H9 (cell line): ENCODE measurements around the gene ATP2C1. TPM values are rescaled to one million over a fixed set of nuclear protein-coding genes. Genes with fewer than 3 reads are reported as not detected.

Source experiments
- DNase-seq: peaks from one replicate; pipeline ENCODE4 v3.0.0-alpha.2; 2017
- H2AFZ ChIP-seq: one replicate; pipeline ENCODE4 v1.6.1; 2013; ENCODE audit warnings: mild to moderate bottlenecking, low read length, control low read depth, moderate library complexity
- H2AK5ac ChIP-seq: 2 replicates; pipeline ENCODE4 v1.6.1; 2013; ENCODE audit warnings: low read length, control low read depth, mixed read lengths; ENCODE audit not compliant: insufficient read length
- H2BK120ac ChIP-seq: one replicate; pipeline ENCODE4 v1.6.1; 2013; ENCODE audit warnings: low read depth, mild to moderate bottlenecking, low read length, control low read depth, inconsistent platforms; ENCODE audit not compliant: poor library complexity, severe bottlenecking
- H2BK12ac ChIP-seq: 2 replicates; pipeline ENCODE4 v1.6.1; 2013; ENCODE audit warnings: low read length, control low read depth, mixed read lengths, low read depth; ENCODE audit not compliant: insufficient read length
- H2BK15ac ChIP-seq: 2 replicates; pipeline ENCODE4 v1.6.1; 2013; ENCODE audit warnings: low read depth, low read length, control low read depth
- H2BK20ac ChIP-seq: one replicate; pipeline ENCODE4 v1.6.1; 2013; ENCODE audit warnings: low read depth, mild to moderate bottlenecking, low read length, control low read depth, inconsistent platforms; ENCODE audit not compliant: poor library complexity, severe bottlenecking
- H2BK5ac ChIP-seq: 2 replicates; pipeline ENCODE4 v1.6.1; 2013; ENCODE audit warnings: low read length, control low read depth, mixed read lengths; ENCODE audit not compliant: insufficient read length
- H3K14ac ChIP-seq: 2 replicates; pipeline ENCODE4 v1.6.1; 2013; ENCODE audit warnings: low read length, control low read depth; ENCODE audit not compliant: insufficient read depth
- H3K18ac ChIP-seq: 2 replicates; pipeline ENCODE4 v1.6.1; 2013; ENCODE audit warnings: low read depth, mild to moderate bottlenecking, mixed read lengths, low read length, control low read depth; ENCODE audit not compliant: insufficient read length
- H3K23ac ChIP-seq: 2 replicates; pipeline ENCODE4 v1.6.1; 2013; ENCODE audit warnings: low read length, control low read depth, mixed read lengths, low read depth; ENCODE audit not compliant: insufficient read length
- H3K23me2 ChIP-seq: 2 replicates; pipeline ENCODE4 v1.6.1; 2013; ENCODE audit warnings: low read depth, mild to moderate bottlenecking, mixed read lengths, low read length, control low read depth; ENCODE audit not compliant: insufficient read length, poor library complexity, severe bottlenecking
- H3K27ac ChIP-seq: 2 replicates; pipeline ENCODE4 v1.5.1; 2013; ENCODE audit warnings: low read length, control low read depth, mixed read lengths, low read depth; ENCODE audit not compliant: insufficient read length
- H3K27me3 ChIP-seq: 2 replicates; pipeline ENCODE4 v1.6.1; 2013; ENCODE audit warnings: low read length, control low read depth, inconsistent platforms; ENCODE audit not compliant: insufficient read depth
- H3K4ac ChIP-seq: 2 replicates; pipeline ENCODE4 v1.6.1; 2013; ENCODE audit warnings: low read depth, mild to moderate bottlenecking, control low read depth, inconsistent platforms, low read length, moderate library complexity
- H3K4me1 ChIP-seq: 2 replicates; pipeline ENCODE4 v1.6.1; 2013; ENCODE audit warnings: low read length, control low read depth, inconsistent platforms; ENCODE audit not compliant: insufficient read depth
- H3K4me2 ChIP-seq: 2 replicates; pipeline ENCODE4 v1.6.1; 2013; ENCODE audit warnings: low read length, control low read depth, mixed read lengths; ENCODE audit not compliant: insufficient read length, insufficient read depth
- H3K56ac ChIP-seq: 2 replicates; pipeline ENCODE4 v1.6.1; 2013; ENCODE audit warnings: low read depth, mild to moderate bottlenecking, mixed read lengths, low read length, control low read depth; ENCODE audit not compliant: insufficient read length
- H3K79me1 ChIP-seq: 2 replicates; pipeline ENCODE4 v1.6.1; 2013; ENCODE audit warnings: low read depth, mild to moderate bottlenecking, moderate library complexity, low read length, control low read depth, inconsistent platforms; ENCODE audit not compliant: insufficient read depth, poor library complexity, severe bottlenecking
- H3K79me2 ChIP-seq: 2 replicates; pipeline ENCODE4 v1.6.1; 2013; ENCODE audit warnings: low read length, control low read depth, inconsistent platforms; ENCODE audit not compliant: insufficient read depth
- H3K9ac ChIP-seq: 2 replicates; pipeline ENCODE4 v1.6.1; 2013; ENCODE audit warnings: low read length, control low read depth, mixed read lengths; ENCODE audit not compliant: insufficient read length; ENCODE audit errors: extremely low read depth
- H3K9me3 ChIP-seq: one replicate; pipeline ENCODE4 v1.6.1; 2013; ENCODE audit warnings: low read depth, low read length, inconsistent platforms; ENCODE audit not compliant: control insufficient read depth
- H3T11ph ChIP-seq: one replicate; pipeline ENCODE4 v1.6.1; 2013; ENCODE audit warnings: mild to moderate bottlenecking, low read length, control low read depth, inconsistent platforms
- H4K20me1 ChIP-seq: one replicate; pipeline ENCODE4 v1.6.1; 2013; ENCODE audit not compliant: control insufficient read depth, insufficient read length, insufficient read depth
- H4K5ac ChIP-seq: 2 replicates; pipeline ENCODE4 v1.6.1; 2013; ENCODE audit warnings: low read depth, mild to moderate bottlenecking, mixed read lengths, low read length, control low read depth; ENCODE audit not compliant: insufficient read length
- H4K8ac ChIP-seq: replicated peaks from 2 replicates; pipeline ENCODE4 v1.6.1; 2013; ENCODE audit warnings: low read length, control low read depth, mixed read lengths, low read depth; ENCODE audit not compliant: insufficient read length
- H4K91ac ChIP-seq: 2 replicates; pipeline ENCODE4 v1.6.1; 2013; ENCODE audit warnings: low read depth, mild to moderate bottlenecking, moderate library complexity, mixed read lengths, low read length, control low read depth; ENCODE audit not compliant: insufficient read length
- H3K27ac Mint-ChIP-seq, 3 experiments: 2 replicates in 2 of 3; 3 replicates in 1 of 3; pipeline ENCODE4 v1.8.0; 2020 to 2021; ENCODE audit warnings: mixed read lengths in 3 of 3, mild to moderate bottlenecking in 1 of 3, moderate library complexity in 1 of 3
- H3K27me3 Mint-ChIP-seq: 2 replicates; pipeline ENCODE4 v1.8.0; 2021; ENCODE audit warnings: low read depth, mild to moderate bottlenecking, moderate library complexity, mixed read lengths
- H3K36me3 Mint-ChIP-seq, 3 experiments: 2 replicates in 2 of 3; 3 replicates in 1 of 3; pipeline ENCODE4 v1.8.0; 2020 to 2021; ENCODE audit warnings: low read depth in 3 of 3, mixed read lengths in 3 of 3; ENCODE audit not compliant: insufficient read depth in 1 of 3
- H3K4me1 Mint-ChIP-seq, 2 experiments: 2 replicates each; pipeline ENCODE4 v1.8.0; 2020; ENCODE audit warnings: mixed read lengths in 2 of 2
- H3K4me3 Mint-ChIP-seq, 2 experiments: 2 replicates in 1 of 2; 3 replicates in 1 of 2; pipeline ENCODE4 v1.8.0; 2020 to 2021; ENCODE audit warnings: mild to moderate bottlenecking in 2 of 2, mixed read lengths in 2 of 2, moderate library complexity in 1 of 2
- H3K9me3 Mint-ChIP-seq, 2 experiments: 2 replicates in 1 of 2; 3 replicates in 1 of 2; pipeline ENCODE4 v1.8.0; 2020; ENCODE audit warnings: mild to moderate bottlenecking in 2 of 2, mixed read lengths in 2 of 2, moderate library complexity in 1 of 2
- total RNA-seq: library from RNA; stranded (reverse); gene quantifications from 2 replicates; pipeline ENCODE4 v1.2.1, GENCODE V29; 2021
- TF ChIP-seq, protein P1 (sequence below): fragments of 200-600 bp; sonication (generic); conservative IDR thresholded peaks from 3 replicates; pipeline ENCODE4 v1.8.0; 2021; ENCODE audit warnings: antibody characterized with exemption, mild to moderate bottlenecking

ATP2C1 gene
- total RNA-seq, 1 experiment from 2014 or later: 65.5 TPM

DNA sequence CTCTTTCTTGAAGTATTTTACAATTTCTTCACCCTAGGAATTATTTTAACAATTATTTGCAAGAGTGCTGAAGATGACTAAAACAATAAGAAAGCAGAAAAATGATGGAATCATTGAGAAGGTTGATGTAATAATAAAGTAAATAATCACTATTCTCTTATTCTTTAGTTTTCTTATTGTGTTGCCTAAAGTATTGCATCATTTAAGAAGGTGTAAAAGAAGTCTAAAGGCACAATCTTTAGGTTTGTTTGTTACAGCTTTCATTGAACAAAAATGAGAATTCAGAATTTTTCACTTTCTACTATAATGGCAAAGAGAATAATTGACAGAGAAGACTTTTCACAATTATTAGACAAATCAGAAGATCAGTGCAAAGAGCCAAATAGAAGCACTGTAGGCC is 67.6 kb downstream of the ATP2C1 start:
- H3K27ac Mint-ChIP-seq: peak overlapping the region in 1 of 3 experiments; percentile 68; a peak in 1 of 7 replicates
- H3K4me1 Mint-ChIP-seq: peaks cover 20 to 28% of the 10 kb centered on the region in 2 experiments

More for the DNA sequence above, 67.6 kb downstream of the ATP2C1 start:
- Histone ChIP-seq H3K4me2 (no peak overlapping the region), H3K18ac (no peak overlapping the region), H3K56ac (no peak overlapping the region), H3K79me1 (no peaks in the 10 kb centered on the region), H3K14ac (no peak overlapping the region), H2AFZ (no peak overlapping the region), H2BK12ac (no peak overlapping the region), H3K23me2 (no peaks in the 10 kb centered on the region), H3K23ac (no peak overlapping the region), H3K27me3 (no peaks in the 10 kb centered on the region), H3K4me1 (no peaks in the 10 kb centered on the region), H4K8ac (no peak overlapping the region), H2BK5ac (no peak overlapping the region), H3T11ph (no peak overlapping the region), H3K4ac (no peak overlapping the region), H2AK5ac (no peak overlapping the region), H3K9ac (no peak overlapping the region), H4K5ac (no peak overlapping the region), H2BK20ac (no peak overlapping the region), H2BK120ac (no peak overlapping the region), H4K20me1 (no peaks in the 10 kb centered on the region), H4K91ac (no peak overlapping the region), H3K9me3 (no peaks in the 10 kb centered on the region), H3K79me2 (no peaks in the 10 kb centered on the region), H2BK15ac (no peak overlapping the region), H3K27ac (no peak overlapping the region)
- TF ChIP-seq, protein P1, sequence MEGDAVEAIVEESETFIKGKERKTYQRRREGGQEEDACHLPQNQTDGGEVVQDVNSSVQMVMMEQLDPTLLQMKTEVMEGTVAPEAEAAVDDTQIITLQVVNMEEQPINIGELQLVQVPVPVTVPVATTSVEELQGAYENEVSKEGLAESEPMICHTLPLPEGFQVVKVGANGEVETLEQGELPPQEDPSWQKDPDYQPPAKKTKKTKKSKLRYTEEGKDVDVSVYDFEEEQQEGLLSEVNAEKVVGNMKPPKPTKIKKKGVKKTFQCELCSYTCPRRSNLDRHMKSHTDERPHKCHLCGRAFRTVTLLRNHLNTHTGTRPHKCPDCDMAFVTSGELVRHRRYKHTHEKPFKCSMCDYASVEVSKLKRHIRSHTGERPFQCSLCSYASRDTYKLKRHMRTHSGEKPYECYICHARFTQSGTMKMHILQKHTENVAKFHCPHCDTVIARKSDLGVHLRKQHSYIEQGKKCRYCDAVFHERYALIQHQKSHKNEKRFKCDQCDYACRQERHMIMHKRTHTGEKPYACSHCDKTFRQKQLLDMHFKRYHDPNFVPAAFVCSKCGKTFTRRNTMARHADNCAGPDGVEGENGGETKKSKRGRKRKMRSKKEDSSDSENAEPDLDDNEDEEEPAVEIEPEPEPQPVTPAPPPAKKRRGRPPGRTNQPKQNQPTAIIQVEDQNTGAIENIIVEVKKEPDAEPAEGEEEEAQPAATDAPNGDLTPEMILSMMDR: no peak
- no peak overlapping the region for H3K4me3 Mint-ChIP-seq
- no peaks in the 10 kb centered on the region for H3K27me3 Mint-ChIP-seq
- peaks cover 12 to 41% (median 40%) of the 10 kb centered on the region in 3 experiments; a peak in 6 of 7 replicates for H3K36me3 Mint-ChIP-seq
- H3K9me3 Mint-ChIP-seq: no peaks in the 10 kb centered on the region; a peak in 1 of 5 replicates
- no peak for DNase-seq
